Colonic mucosa (tissue), 4 donors: ENCODE measurements around the gene MCC. TPM values are rescaled to one million over a fixed set of nuclear protein-coding genes. Genes with fewer than 3 reads are reported as not detected.

Source experiments
- DNase-seq: peaks from one replicate; pipeline ENCODE4 v3.0.0-alpha.2; 2020
- H3K27ac ChIP-seq: fragments of 200-600 bp; one replicate; pipeline ENCODE4 v1.8.0; 2021
- H3K27me3 ChIP-seq: fragments of 200-600 bp; one replicate; pipeline ENCODE4 v1.8.0; 2021
- H3K36me3 ChIP-seq: fragments of 200-600 bp; one replicate; pipeline ENCODE4 v1.8.0; 2021
- H3K4me1 ChIP-seq: fragments of 200-600 bp; one replicate; pipeline ENCODE4 v1.8.0; 2021; ENCODE audit warnings: mild to moderate bottlenecking
- H3K4me3 ChIP-seq: fragments of 200-600 bp; one replicate; pipeline ENCODE4 v1.8.0; 2021
- H3K9ac ChIP-seq, 2 donors: one replicate each; pipeline ENCODE4 v1.7.0; 2013; ENCODE audit warnings: control low read depth in 2 of 2, low read depth in 2 of 2, low read length in 2 of 2
- H3K9me3 ChIP-seq: fragments of 200-600 bp; one replicate; pipeline ENCODE4 v1.8.0; 2021
- intact Hi-C: fragments of 100-400 bp; cut with DNase I; formaldehyde crosslinking; loops from one replicate; pipeline ENCODE4 v1.14.1; 2022
- total RNA-seq, 2 donors: library from RNA; stranded (reverse); fragmentation: NEBNext Ultra II Directional in 1 of 2; extraction: Animal tissue kit (Norgen Biotek cat#: 25700) in 1 of 2; gene quantifications; one replicate each; pipeline ENCODE4 v1.2.1, GENCODE V29; 2021
- TF ChIP-seq, protein P1 (sequence below): fragments of 200-600 bp; IDR thresholded peaks from one replicate; pipeline ENCODE4 v1.8.0; 2022; ENCODE audit warnings: antibody characterized with exemption, mild to moderate bottlenecking
- donor health status: healthy.
- donor health status: DM: no; HTN: no; CAD: no.
- donor health status: DM: no; HTN: no; CAD: no.

Gene MCC
- total RNA-seq, 2 donors from 2014 or later, result 1.9 to 3.1 TPM

DNA sequence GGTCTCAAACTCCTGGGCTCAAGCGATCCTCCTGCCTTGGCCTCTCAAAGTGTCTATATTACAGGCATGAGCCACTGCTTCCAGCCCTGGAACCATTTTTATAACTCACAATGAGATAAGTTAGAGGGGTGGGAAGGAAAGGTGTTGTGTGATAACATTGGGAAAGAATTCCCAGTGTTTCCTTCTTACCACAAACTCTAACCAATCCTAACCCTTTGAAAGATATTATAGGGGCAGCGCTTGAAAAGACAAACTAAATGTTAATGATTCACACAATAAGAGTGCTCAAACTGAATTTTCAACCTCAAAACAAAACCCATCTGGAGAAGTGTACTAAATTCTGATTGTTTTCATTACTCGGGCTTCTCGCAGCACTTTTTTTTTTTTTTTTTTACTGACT lies 163.2 kb downstream of the MCC start:
- H3K27ac ChIP-seq, result no peak overlapping the region
- intact Hi-C loops, result no loop called here
- H3K36me3 ChIP-seq, result no peaks in the 10 kb centered on the region
- no peak overlapping the region for H3K9ac ChIP-seq
- no peak for DNase-seq
- no peaks in the 10 kb centered on the region for H3K9me3 ChIP-seq
- no peaks in the 10 kb centered on the region for H3K27me3 ChIP-seq
- TF ChIP-seq, protein P1, sequence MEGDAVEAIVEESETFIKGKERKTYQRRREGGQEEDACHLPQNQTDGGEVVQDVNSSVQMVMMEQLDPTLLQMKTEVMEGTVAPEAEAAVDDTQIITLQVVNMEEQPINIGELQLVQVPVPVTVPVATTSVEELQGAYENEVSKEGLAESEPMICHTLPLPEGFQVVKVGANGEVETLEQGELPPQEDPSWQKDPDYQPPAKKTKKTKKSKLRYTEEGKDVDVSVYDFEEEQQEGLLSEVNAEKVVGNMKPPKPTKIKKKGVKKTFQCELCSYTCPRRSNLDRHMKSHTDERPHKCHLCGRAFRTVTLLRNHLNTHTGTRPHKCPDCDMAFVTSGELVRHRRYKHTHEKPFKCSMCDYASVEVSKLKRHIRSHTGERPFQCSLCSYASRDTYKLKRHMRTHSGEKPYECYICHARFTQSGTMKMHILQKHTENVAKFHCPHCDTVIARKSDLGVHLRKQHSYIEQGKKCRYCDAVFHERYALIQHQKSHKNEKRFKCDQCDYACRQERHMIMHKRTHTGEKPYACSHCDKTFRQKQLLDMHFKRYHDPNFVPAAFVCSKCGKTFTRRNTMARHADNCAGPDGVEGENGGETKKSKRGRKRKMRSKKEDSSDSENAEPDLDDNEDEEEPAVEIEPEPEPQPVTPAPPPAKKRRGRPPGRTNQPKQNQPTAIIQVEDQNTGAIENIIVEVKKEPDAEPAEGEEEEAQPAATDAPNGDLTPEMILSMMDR, result no peak
- no peak overlapping the region for H3K4me3 ChIP-seq
- H3K4me1 ChIP-seq, result no peaks in the 10 kb centered on the region

GRCh38 chr5:113321276-113321675 lies 167.0 kb downstream of the MCC start:
- Histone ChIP-seq H3K4me1 (no peaks in the 10 kb centered on the region), H3K27me3 (no peaks in the 10 kb centered on the region), H3K36me3 (no peaks in the 10 kb centered on the region), H3K27ac (no peak overlapping the region), H3K4me3 (no peak overlapping the region), H3K9me3 (no peaks in the 10 kb centered on the region), H3K9ac (no peak overlapping the region)
- TF ChIP-seq, protein P1, result no peak
- intact Hi-C loops, result no loop called here
- DNase-seq, result no peak

- Histone ChIP-seq H3K9ac (no peak overlapping the region), H3K9me3 (no peaks in the 10 kb centered on the region), H3K27ac (no peak overlapping the region), H3K4me3 (no peak overlapping the region), H3K36me3 (no peaks in the 10 kb centered on the region), H3K27me3 (no peaks in the 10 kb centered on the region), H3K4me1 (no peaks in the 10 kb centered on the region)
- DNase-seq, result no peak
- TF ChIP-seq, protein P1, result no peak
- intact Hi-C loops, result no loop called here
Measured at GRCh38 chr5:113320273-113320780, 167.9 kb downstream of the MCC start.

DNA sequence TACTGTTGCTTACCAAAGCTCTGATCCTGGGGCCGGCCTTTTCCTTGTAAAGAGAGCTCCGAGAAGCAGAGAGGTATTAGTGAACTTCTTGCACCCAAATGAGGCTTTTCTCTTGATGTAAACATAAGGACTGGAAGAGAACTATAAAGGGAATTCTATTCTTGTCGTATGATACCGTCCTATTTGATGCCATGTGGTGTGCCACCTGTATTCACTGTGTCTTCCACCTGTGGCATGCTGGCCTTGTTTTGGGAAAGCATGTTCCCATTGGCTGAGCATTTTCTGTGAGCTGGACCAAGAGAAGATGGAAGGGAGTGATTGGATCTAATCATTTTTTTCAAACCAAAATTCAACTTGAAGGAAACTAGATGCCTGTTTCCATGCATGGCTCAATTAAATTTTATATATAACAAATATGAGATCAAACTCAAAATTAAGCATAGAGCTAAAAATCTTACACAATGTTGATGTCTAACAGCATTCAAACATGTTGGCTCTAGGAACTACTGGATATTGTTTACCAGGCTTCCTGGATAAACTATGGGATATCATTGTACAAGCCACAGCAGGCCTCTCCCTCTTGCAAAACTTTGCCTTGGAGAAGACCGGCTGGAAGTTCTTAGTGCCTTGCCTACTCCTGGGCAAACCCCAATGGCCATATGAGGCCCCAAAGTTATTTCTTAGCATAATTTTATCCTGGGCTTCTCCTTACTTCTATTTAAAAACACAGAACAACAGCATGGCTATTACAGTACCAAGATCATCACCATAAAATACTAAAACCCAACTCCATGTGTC lies 168.8 kb downstream of the MCC start:
- DNase-seq, result no peak
- H3K27ac ChIP-seq, result no peak overlapping the region
- TF ChIP-seq, protein P1, result no peak
- H3K36me3 ChIP-seq, result no peaks in the 10 kb centered on the region
- no peaks in the 10 kb centered on the region for H3K27me3 ChIP-seq
- H3K9ac ChIP-seq, result no peak overlapping the region
- no peaks in the 10 kb centered on the region for H3K4me1 ChIP-seq
- H3K4me3 ChIP-seq, result no peak overlapping the region
- intact Hi-C loops, result no loop called here
- H3K9me3 ChIP-seq, result no peaks in the 10 kb centered on the region

DNA sequence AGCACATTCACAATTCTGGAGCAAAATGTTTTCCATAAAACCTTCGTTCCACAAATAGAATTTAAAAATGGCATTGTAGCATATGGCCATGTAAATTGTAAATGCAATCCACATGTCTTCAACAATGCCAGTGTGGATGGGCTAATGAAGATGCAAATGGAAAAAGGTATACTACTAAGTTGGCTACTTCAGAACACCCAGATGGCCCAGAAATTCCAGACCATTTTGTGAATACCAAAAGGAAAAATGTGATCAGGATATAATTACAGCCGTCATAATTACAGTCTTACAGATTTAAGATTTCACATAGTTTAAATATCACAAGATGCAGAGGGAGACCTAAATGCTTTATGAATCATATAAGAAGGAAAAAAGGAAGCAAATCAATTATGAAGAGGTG lies 170.6 kb downstream of the MCC start:
- no peaks in the 10 kb centered on the region for H3K27me3 ChIP-seq
- no peak overlapping the region for H3K27ac ChIP-seq
- H3K4me3 ChIP-seq, result no peak overlapping the region
- no peaks in the 10 kb centered on the region for H3K4me1 ChIP-seq
- TF ChIP-seq, protein P1, result no peak
- no peaks in the 10 kb centered on the region for H3K36me3 ChIP-seq
- no peak for DNase-seq
- intact Hi-C loops, result no loop called here
- no peak overlapping the region for H3K9ac ChIP-seq
- H3K9me3 ChIP-seq, result no peaks in the 10 kb centered on the region
